Measurements from ENCODE around the gene ANKRD40CL. TPM values are rescaled to one million over a fixed set of nuclear protein-coding genes. Genes with fewer than 3 reads are reported as not detected.

ANKRD40CL gene, protein sequence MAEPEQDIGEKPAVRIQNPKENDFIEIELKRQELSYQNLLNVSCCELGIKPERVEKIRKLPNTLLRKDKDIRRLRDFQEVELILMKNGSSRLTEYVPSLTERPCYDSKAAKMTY
- total RNA-seq: not detected in 2 replicates
- long read RNA-seq: 0 reads

DNA sequence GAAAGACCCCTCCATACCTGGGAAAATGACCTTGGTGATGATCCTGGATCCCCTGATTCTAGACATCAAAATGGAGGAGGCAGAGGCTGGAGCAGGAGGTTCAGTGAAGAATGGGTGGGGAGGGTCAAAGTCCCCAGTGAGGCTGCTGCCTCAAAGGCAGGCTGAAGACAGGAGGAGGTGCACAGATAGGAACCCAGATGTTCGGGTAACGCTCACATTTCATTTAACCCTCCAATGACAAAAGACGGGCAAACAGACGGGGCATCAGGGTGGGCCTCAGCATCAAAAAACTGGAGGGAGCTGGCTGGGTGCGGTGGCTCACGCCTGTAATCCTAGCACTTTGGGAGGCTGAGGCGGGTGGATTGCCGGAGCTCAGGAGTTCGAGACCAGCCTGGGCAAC lies at the start of gene ANKRD40CL:
Gene ANKRD40CL (minus strand): TSS at position 73 of the 400 bp plus-strand sequence. CDS start 605 bp downstream, outside the sequence.
- no peak within 1 kb of the TSS for H3K27ac Mint-ChIP-seq (ENCODE audit: unreplicated experiment)
- H3K4me1 Mint-ChIP-seq (ENCODE audit: unreplicated experiment): peaks cover 7% of the 10 kb centered on the region
- no peaks in the 10 kb centered on the region for H3K36me3 Mint-ChIP-seq (ENCODE audit: unreplicated experiment)
- DNase-seq (ENCODE audit: extremely low spot score, unreplicated experiment): peak; percentile 48
- TF ChIP-seq, protein P1, sequence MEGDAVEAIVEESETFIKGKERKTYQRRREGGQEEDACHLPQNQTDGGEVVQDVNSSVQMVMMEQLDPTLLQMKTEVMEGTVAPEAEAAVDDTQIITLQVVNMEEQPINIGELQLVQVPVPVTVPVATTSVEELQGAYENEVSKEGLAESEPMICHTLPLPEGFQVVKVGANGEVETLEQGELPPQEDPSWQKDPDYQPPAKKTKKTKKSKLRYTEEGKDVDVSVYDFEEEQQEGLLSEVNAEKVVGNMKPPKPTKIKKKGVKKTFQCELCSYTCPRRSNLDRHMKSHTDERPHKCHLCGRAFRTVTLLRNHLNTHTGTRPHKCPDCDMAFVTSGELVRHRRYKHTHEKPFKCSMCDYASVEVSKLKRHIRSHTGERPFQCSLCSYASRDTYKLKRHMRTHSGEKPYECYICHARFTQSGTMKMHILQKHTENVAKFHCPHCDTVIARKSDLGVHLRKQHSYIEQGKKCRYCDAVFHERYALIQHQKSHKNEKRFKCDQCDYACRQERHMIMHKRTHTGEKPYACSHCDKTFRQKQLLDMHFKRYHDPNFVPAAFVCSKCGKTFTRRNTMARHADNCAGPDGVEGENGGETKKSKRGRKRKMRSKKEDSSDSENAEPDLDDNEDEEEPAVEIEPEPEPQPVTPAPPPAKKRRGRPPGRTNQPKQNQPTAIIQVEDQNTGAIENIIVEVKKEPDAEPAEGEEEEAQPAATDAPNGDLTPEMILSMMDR (IDR thresholded peaks at IDR 0.05): no peak
- no peak within 1 kb of the TSS for H3K4me3 Mint-ChIP-seq (ENCODE audit: unreplicated experiment)
- H3K9me3 Mint-ChIP-seq (ENCODE audit: unreplicated experiment): no peaks in the 10 kb centered on the region
- H3K27me3 Mint-ChIP-seq (ENCODE audit: unreplicated experiment): peaks cover 5% of the 10 kb centered on the region

DNA sequence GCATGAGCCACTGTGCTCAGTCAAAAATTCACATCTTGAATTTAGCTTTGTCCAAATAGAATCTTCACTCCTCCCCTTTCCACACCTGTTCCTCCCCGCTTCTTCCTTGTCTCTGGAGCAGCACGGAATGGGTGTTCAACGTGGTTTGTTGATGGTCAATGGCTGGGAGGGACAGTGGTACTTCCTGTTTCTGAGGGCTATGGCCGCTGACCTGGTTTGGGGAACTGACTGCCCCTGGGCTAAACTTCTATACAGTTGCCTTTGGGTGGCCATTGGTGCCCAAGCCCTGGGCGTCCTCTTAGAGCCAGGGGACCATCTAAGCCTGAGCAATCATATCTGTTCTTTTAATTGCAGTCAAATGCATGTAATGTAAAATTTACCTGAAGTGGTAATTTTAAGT lies 49.0 kb upstream of the ANKRD40CL start:
- Mint-ChIP-seq H3K27me3 (ENCODE audit: unreplicated experiment) (peaks cover 33% of the 10 kb centered on the region), H3K4me3 (ENCODE audit: unreplicated experiment) (no peak overlapping the region), H3K27ac (ENCODE audit: unreplicated experiment) (no peak overlapping the region), H3K36me3 (ENCODE audit: unreplicated experiment) (no peaks in the 10 kb centered on the region), H3K9me3 (ENCODE audit: unreplicated experiment) (no peaks in the 10 kb centered on the region), H3K4me1 (ENCODE audit: unreplicated experiment) (peaks cover 5% of the 10 kb centered on the region)
- TF ChIP-seq, protein P1 (IDR thresholded peaks at IDR 0.05): no peak
- DNase-seq (ENCODE audit: extremely low spot score, unreplicated experiment): no peak

DNA sequence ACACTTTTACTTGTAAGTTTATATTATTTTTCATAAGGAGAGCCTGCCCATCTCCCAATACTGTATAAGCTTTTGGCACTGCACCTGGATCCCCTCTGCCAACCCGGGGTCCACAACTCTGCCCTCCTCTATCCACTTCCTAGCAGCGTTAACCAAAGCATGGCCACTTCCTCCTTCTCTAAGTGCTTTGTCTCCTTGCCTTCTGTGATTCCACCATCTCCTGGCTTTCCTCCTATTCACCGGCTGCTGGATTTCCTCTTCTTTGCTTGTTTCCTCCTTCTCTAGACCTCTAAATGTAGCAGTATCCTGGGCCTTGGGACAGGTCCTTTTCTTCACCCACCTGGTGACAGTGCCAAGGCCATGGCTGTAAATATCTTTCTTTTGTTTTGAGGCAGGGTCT lies 48.1 kb upstream of the ANKRD40CL start:
- Mint-ChIP-seq H3K4me1 (ENCODE audit: unreplicated experiment) (peaks cover 5% of the 10 kb centered on the region), H3K9me3 (ENCODE audit: unreplicated experiment) (no peaks in the 10 kb centered on the region), H3K36me3 (ENCODE audit: unreplicated experiment) (no peaks in the 10 kb centered on the region), H3K27ac (ENCODE audit: unreplicated experiment) (no peak overlapping the region), H3K27me3 (ENCODE audit: unreplicated experiment) (peaks cover 30% of the 10 kb centered on the region), H3K4me3 (ENCODE audit: unreplicated experiment) (no peak overlapping the region)
- TF ChIP-seq, protein P1 (IDR thresholded peaks at IDR 0.05): no peak
- DNase-seq (ENCODE audit: extremely low spot score, unreplicated experiment): no peak

DNA sequence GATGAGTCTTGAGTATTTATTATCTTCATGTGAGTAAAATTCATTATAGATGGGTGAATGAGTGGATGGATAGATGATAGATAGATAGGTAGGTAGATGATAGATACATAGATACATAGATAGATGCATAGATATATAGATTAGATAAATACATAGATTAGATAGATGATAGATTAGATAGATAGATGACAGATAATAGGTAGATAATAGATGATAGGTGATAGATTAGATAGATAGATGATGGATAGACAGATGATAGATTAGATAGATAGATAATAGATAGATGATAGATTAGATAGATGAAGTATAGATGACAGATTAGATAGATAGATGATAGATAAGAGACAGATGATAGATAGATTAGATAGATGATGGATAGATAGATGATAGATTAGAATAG lies 46.3 kb upstream of the ANKRD40CL start:
- Mint-ChIP-seq H3K4me1 (ENCODE audit: unreplicated experiment) (peaks cover 5% of the 10 kb centered on the region), H3K36me3 (ENCODE audit: unreplicated experiment) (no peaks in the 10 kb centered on the region), H3K9me3 (ENCODE audit: unreplicated experiment) (no peaks in the 10 kb centered on the region), H3K27ac (ENCODE audit: unreplicated experiment) (no peak overlapping the region), H3K27me3 (ENCODE audit: unreplicated experiment) (peaks cover 28% of the 10 kb centered on the region), H3K4me3 (ENCODE audit: unreplicated experiment) (no peak overlapping the region)
- DNase-seq (ENCODE audit: extremely low spot score, unreplicated experiment): no peak
- TF ChIP-seq, protein P1 (IDR thresholded peaks at IDR 0.05): no peak

DNA sequence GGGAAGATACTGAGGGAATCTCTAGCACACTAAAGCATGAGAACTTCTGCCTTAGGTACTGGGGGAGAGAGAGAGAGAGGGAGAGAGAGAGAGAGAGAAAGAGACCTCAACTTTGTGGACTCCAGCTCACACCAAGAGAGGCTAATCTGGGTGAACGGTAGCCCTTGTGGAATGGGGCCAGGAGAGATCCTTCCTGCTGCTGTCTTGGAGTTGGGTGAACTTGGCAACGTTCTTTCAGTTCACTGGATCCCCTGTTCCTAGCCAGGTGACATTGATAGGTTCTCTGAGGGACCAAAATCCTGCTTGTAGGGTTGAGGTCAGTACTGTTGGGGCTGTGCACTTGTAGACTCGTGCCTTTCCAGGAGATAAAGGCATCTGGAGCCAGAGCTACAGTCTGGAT lies 41.6 kb upstream of the ANKRD40CL start:
- TF ChIP-seq, protein P1 (IDR thresholded peaks at IDR 0.05): no peak
- no peak overlapping the region for H3K27ac Mint-ChIP-seq (ENCODE audit: unreplicated experiment)

More for the DNA sequence above, 41.6 kb upstream of the ANKRD40CL start:
- no peak for DNase-seq (ENCODE audit: extremely low spot score, unreplicated experiment)
- no peaks in the 10 kb centered on the region for H3K36me3 Mint-ChIP-seq (ENCODE audit: unreplicated experiment)
- H3K4me1 Mint-ChIP-seq (ENCODE audit: unreplicated experiment): peaks cover 4% of the 10 kb centered on the region
- H3K27me3 Mint-ChIP-seq (ENCODE audit: unreplicated experiment): peaks cover 14% of the 10 kb centered on the region
- no peaks in the 10 kb centered on the region for H3K9me3 Mint-ChIP-seq (ENCODE audit: unreplicated experiment)
- H3K4me3 Mint-ChIP-seq (ENCODE audit: unreplicated experiment): no peak overlapping the region
